ENCODE data around the gene DNLZ. TPM values are rescaled to one million over a fixed set of nuclear protein-coding genes. Genes with fewer than 3 reads are reported as not detected.

DNLZ gene
- total and polyA plus RNA-seq, 10 of the 15 experiments (the other 5 are each of a cell fraction or from before 2014, with no cell fraction given) = 0.66 to 29.7 (median 14.7) TPM; not detected in 1

DNA sequence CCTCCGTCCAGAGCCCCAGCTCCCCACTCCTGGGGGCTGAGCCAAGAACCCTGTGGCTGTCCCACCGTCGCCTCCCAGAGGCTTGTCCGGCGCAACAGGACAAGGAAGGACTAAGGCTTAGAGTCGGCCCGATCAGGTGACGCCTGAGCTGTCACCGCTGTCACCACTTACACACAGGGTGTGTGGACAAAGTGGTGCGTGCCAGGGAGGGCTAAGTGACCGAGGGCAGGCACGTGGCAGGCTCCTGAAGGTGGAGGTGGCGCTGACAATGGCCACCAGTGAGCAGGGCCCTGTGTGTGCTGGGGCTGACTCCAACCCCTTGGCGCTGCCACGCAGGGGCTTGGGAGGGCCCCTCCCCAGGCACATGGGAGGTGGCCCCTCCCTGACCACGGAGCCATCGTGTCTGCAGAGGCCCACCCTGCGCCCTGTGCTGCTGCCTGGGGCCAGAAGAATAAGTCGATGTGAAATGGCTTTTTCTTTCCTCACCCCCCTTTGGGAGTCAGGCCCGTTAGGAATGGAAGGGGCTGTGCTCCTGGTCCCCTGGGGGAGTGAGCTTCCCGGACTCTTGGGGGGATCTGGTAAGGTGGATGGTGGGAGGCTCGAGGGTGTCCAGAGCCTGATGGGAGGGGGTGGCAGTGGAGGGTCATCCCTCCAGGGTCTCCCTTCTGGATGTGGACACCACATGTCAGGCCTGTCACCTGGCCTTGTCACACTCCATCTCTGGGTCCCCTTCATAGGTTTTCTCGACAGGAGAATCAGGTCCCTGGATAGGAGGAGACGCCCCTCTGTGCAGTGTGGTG is 38.8 kb downstream of the DNLZ start:
- SMC1A ChIA-PET (ENCODE audit: uncharacterized antibody, unreplicated experiment) = no interaction called here
- ATAC-seq = no peak
- no peak overlapping the region for H3K4me3 ChIP-seq
- POLR2A ChIA-PET = no interaction called here
- no peak overlapping the region for H3K9ac ChIP-seq (ENCODE audit: control insufficient read depth, insufficient read depth, low read length)
- CTCF ChIA-PET = no interaction called here
- WGBS (ENCODE audit: insufficient coverage, insufficient replicate concordance, low lambda C conversion rate, missing lambda C conversion rate) = 44% methylated on average over 23 of the region's 24 CpGs
- intact Hi-C loops (cut with micrococcal nuclease; ENCODE audit: unreplicated experiment) (no loop called here), in situ Hi-C loops (cut with MboI) (no loop called here)
- H3K4me2 ChIP-seq (ENCODE audit: control insufficient read depth, insufficient read depth) = no peak overlapping the region
- no peak for DNase-seq (ENCODE audit: low read depth, low spot score)
- TF ChIP-seq IRF5 (IDR thresholded peaks at IDR 0.05; ENCODE audit: borderline replicate concordance) (no peak), BHLHE40 (IDR thresholded peaks at IDR 0.05; ENCODE audit: borderline replicate concordance in 1 of 2, low read depth in 2 of 2, low read length in 1 of 2) (no peak), POLR2AphosphoS5 (IDR thresholded peaks at IDR 0.05; ENCODE audit: low read length) (no peak), YY1 (IDR thresholded peaks at IDR 0.05; ENCODE audit: low read depth, low read length) (no peak), SUPT20H (IDR thresholded peaks at IDR 0.05; ENCODE audit: borderline replicate concordance, control insufficient read depth, low read depth, low read length) (no peak), HDAC2 (IDR thresholded peaks at IDR 0.05) (no peak), ZSCAN29 (IDR thresholded peaks at IDR 0.05) (no peak)
- H3K27ac ChIP-seq (ENCODE audit: control insufficient read depth, insufficient read depth) = no peak overlapping the region
- no peaks in the 10 kb centered on the region for H3K36me3 ChIP-seq (ENCODE audit: control insufficient read depth in 2 of 2, insufficient read depth in 2 of 2, low read length in 1 of 2)
- no peak overlapping the region for H2AFZ ChIP-seq (ENCODE audit: control insufficient read depth, low read depth, low read length)
- FAIRE-seq = no peak
- no peaks in the 10 kb centered on the region for H3K79me2 ChIP-seq (ENCODE audit: control insufficient read depth, insufficient read depth, low read length)
- H3K9me3 ChIP-seq (replicated peaks; ENCODE audit: control insufficient read depth, insufficient read depth, low read length) = peaks cover 2% of the 10 kb centered on the region; the same call in 1 of the 3 replicates
- no peaks in the 10 kb centered on the region for H4K20me1 ChIP-seq (ENCODE audit: control insufficient read depth, insufficient read depth)
- no TSS peak for BruUV-seq (replicated peaks)
- RAD21 ChIA-PET (ENCODE audit: unreplicated experiment) = no interaction called here
- H3K4me1 ChIP-seq (ENCODE audit: control insufficient read depth, insufficient read depth, low read length) = no peaks in the 10 kb centered on the region
- H3K27me3 ChIP-seq (replicated peaks in 1 of 2; ENCODE audit: control insufficient read depth in 2 of 2, insufficient read depth in 2 of 2, low read length in 1 of 2) = peaks cover 10 to 11% of the 10 kb centered on the region in 2 experiments; a peak in 3 of 4 replicates

Data from GM12878 (cell line).